Lung (tissue), 12 donors: ENCODE measurements around the gene ABCA7. TPM values are rescaled to one million over a fixed set of nuclear protein-coding genes. Genes with fewer than 3 reads are reported as not detected.

Source experiments
- ATAC-seq: fragments of 200-7000 bp; cut with Tn5 transposase; one replicate; pipeline ENCODE4 v1.9.1; 2020; ENCODE audit warnings: moderate number of reproducible peaks; ENCODE audit not compliant: insufficient read depth, low FRiP score
- DNase-seq, 3 donors: peaks; one replicate each; pipeline ENCODE4 v3.0.0-alpha.2; 2013 to 2017
- H3K27ac ChIP-seq, 2 donors: one replicate each; pipeline ENCODE4 v1.5.1; 2013; ENCODE audit warnings: mild to moderate bottlenecking in 2 of 2, moderate library complexity in 2 of 2, control low read depth in 1 of 2, inconsistent platforms in 1 of 2, low read depth in 1 of 2, low read length in 1 of 2
- H3K27me3 ChIP-seq, 3 donors: one replicate each; pipeline ENCODE4 v1.5.1; 2013; ENCODE audit warnings: low read length in 2 of 3; ENCODE audit not compliant: control insufficient read depth in 3 of 3, insufficient read depth in 3 of 3
- H3K36me3 ChIP-seq, 4 donors: one replicate each; pipeline ENCODE4 v1.5.1; 2013; ENCODE audit warnings: low read length in 4 of 4, mild to moderate bottlenecking in 1 of 4, moderate library complexity in 1 of 4; ENCODE audit not compliant: control insufficient read depth in 4 of 4, insufficient read depth in 4 of 4
- H3K4me1 ChIP-seq, 5 donors: one replicate each; pipeline ENCODE4 v1.5.1; 2013; ENCODE audit warnings: low read length in 5 of 5, mild to moderate bottlenecking in 2 of 5, moderate library complexity in 1 of 5; ENCODE audit not compliant: control insufficient read depth in 5 of 5, insufficient read depth in 5 of 5
- H3K4me3 ChIP-seq: one replicate; pipeline ENCODE4 v1.5.1; 2013; ENCODE audit warnings: mild to moderate bottlenecking, control low read depth, moderate library complexity
- H3K9ac ChIP-seq, 2 donors: one replicate each; pipeline ENCODE4 v1.5.1; 2013; ENCODE audit warnings: low read length in 2 of 2, control low read depth in 1 of 2; ENCODE audit not compliant: insufficient read depth in 1 of 2
- H3K9me3 ChIP-seq, 4 donors: one replicate each; pipeline ENCODE4 v1.5.1; 2013; ENCODE audit warnings: low read length in 3 of 4, mild to moderate bottlenecking in 1 of 4, moderate library complexity in 1 of 4; ENCODE audit not compliant: control insufficient read depth in 4 of 4, insufficient read depth in 3 of 4
- WGBS, 2 donors: extraction: QIAGEN DNeasy Blood & Tissue Kit; methylation state at CpG; one replicate each; pipeline ENCODE4 v1.1.7; 2013; 5-methylcytosine and 5-hydroxymethylcytosine counted together
- polyA plus RNA-seq, 2 donors: library from polyadenylated mRNA; stranded (reverse); fragments of 200-250 nt; gene quantifications; one replicate each; pipeline ENCODE4 v1.2.1, GENCODE V29; 2013
- total RNA-seq, 2 donors: library from RNA; depleted of rRNA in 1 of 2; stranded (reverse); fragments of >200 nt in 1 of 2; gene quantifications; one replicate each; pipeline ENCODE4 v1.2.1, GENCODE V29; 2014 to 2021
- TF ChIP-seq, protein P1 (sequence below): IDR thresholded peaks from 2 replicates; pipeline ENCODE4 v1.5.1; 2012; ENCODE audit warnings: mild to moderate bottlenecking; ENCODE audit errors: control extremely low read depth, extremely low read depth
- donor health status: control.
- donor health status: control.
- donor health status: Bipolar disorder and iron deficiency.
- donor health status: healthy.
- donor health status: DM: yes; HTN: yes; CAD: no.

ABCA7 gene
- total and polyA plus RNA-seq, 4 donors: 20.1 to 54.4 (median 41.7) TPM

DNA sequence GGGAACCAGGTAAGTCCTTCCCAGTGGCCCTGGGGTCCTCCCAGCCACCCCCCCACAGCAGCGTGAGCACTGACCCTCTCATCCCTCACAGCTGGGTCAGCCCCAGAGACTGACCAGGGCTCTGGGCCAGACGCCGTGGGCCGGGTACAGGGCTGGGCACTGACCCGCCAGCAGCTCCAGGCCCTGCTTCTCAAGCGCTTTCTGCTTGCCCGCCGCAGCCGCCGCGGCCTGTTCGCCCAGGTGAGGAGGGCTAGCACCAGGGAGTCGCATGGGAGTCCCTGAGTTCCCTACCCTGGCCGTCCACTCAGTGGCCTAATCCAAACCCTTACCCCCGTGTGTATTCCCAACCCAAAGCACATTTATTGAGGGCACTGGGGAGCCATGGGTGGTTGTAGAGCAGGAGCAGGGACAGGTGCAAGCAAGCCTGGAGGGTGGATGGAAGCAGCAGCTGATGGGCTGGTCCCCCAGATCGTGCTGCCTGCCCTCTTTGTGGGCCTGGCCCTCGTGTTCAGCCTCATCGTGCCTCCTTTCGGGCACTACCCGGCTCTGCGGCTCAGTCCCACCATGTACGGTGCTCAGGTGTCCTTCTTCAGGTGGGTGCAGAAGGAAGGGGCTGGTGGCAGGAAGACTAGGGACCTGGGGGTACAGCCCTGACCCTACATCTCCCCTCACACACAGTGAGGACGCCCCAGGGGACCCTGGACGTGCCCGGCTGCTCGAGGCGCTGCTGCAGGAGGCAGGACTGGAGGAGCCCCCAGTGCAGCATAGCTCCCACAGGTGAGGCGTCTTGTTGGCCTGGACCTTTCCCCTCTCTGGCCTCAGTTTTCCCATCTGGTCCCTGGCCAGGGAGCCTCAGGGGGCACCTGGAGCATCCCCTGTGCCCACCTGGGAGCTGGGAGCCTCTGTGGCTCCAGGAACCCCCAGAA lies 14.5 kb downstream of the ABCA7 start:
- 94 to 96% methylated on average over 23 to 28 of the region's 28 CpGs for WGBS, 2 donors
- DNase-seq (no peak), ATAC-seq (no peak)
- no peaks in the 10 kb centered on the region for H3K27me3 ChIP-seq
- H3K9ac ChIP-seq: no peak overlapping the region
- H3K4me1 ChIP-seq: no peaks in the 10 kb centered on the region
- H3K9me3 ChIP-seq: peaks cover 0 to 29% (median 11%) of the 10 kb centered on the region in 4 donors
- no peak overlapping the region for H3K4me3 ChIP-seq
- H3K27ac ChIP-seq: no peak overlapping the region
- H3K36me3 ChIP-seq: peaks cover 0 to 11% (median 0%) of the 10 kb centered on the region in 4 donors
- TF ChIP-seq, protein P1, sequence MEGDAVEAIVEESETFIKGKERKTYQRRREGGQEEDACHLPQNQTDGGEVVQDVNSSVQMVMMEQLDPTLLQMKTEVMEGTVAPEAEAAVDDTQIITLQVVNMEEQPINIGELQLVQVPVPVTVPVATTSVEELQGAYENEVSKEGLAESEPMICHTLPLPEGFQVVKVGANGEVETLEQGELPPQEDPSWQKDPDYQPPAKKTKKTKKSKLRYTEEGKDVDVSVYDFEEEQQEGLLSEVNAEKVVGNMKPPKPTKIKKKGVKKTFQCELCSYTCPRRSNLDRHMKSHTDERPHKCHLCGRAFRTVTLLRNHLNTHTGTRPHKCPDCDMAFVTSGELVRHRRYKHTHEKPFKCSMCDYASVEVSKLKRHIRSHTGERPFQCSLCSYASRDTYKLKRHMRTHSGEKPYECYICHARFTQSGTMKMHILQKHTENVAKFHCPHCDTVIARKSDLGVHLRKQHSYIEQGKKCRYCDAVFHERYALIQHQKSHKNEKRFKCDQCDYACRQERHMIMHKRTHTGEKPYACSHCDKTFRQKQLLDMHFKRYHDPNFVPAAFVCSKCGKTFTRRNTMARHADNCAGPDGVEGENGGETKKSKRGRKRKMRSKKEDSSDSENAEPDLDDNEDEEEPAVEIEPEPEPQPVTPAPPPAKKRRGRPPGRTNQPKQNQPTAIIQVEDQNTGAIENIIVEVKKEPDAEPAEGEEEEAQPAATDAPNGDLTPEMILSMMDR: no peak

DNA sequence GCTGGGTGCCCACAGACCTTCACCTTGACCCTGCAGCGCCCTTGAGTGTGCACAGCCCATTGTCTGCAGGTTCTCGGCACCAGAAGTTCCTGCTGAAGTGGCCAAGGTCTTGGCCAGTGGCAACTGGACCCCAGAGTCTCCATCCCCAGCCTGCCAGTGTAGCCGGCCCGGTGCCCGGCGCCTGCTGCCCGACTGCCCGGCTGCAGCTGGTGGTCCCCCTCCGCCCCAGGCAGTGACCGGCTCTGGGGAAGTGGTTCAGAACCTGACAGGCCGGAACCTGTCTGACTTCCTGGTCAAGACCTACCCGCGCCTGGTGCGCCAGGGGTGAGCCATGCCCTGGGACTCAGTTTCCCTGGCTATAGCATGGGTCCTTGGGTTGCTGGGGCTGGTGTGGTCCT lies 15.1 kb downstream of the ABCA7 start:
- Histone ChIP-seq H3K27me3 (no peaks in the 10 kb centered on the region), H3K9ac (no peak overlapping the region), H3K27ac (no peak overlapping the region), H3K36me3 (peaks cover 0 to 11% (median 0%) of the 10 kb centered on the region in 4 donors), H3K4me1 (no peaks in the 10 kb centered on the region), H3K9me3 (peaks cover 0 to 29% (median 11%) of the 10 kb centered on the region in 4 donors), H3K4me3 (no peak overlapping the region)
- ATAC-seq (no peak), DNase-seq (no peak)
- WGBS, 2 donors: 94 to 100% methylated on average over 14 of the region's 14 CpGs
- TF ChIP-seq, protein P1: no peak

DNA sequence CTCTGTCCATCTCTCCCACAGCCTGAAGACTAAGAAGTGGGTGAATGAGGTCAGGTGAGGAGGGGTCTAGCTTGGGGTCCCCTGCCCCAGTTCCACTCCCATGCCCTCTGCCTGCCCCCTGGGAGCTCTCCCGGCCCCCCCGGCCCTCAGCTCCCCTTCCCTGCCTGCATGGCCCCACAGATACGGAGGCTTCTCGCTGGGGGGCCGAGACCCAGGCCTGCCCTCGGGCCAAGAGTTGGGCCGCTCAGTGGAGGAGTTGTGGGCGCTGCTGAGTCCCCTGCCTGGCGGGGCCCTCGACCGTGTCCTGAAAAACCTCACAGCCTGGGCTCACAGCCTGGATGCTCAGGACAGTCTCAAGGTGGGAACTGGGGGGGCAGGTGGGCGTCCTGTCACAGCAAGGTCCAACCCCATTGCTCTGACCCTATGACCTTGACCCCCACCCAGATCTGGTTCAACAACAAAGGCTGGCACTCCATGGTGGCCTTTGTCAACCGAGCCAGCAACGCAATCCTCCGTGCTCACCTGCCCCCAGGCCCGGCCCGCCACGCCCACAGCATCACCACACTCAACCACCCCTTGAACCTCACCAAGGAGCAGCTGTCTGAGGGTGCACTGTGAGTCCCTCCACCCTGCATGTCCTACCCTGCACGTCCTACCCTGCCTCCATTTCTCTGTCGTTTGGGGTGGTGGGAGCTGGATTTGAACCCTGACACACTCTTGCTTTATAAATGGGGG lies 16.1 kb downstream of the ABCA7 start:
- WGBS, 2 donors: 96 to 97% methylated on average over 20 of the region's 20 CpGs
- TF ChIP-seq, protein P1: no peak
- peaks cover 0 to 11% (median 0%) of the 10 kb centered on the region in 4 donors for H3K36me3 ChIP-seq
- DNase-seq (no peak), ATAC-seq (no peak)
- peaks cover 0 to 29% (median 11%) of the 10 kb centered on the region in 4 donors for H3K9me3 ChIP-seq
- no peak overlapping the region for H3K9ac ChIP-seq
- H3K4me3 ChIP-seq: no peak overlapping the region
- H3K27ac ChIP-seq: no peak overlapping the region
- no peaks in the 10 kb centered on the region for H3K27me3 ChIP-seq
- H3K4me1 ChIP-seq: no peaks in the 10 kb centered on the region
